IMR-90 (cell line): Measurements from ENCODE around the gene PLEKHH1. TPM values are rescaled to one million over a fixed set of nuclear protein-coding genes. Genes with fewer than 3 reads are reported as not detected.

Source experiments
- ATAC-seq: fragments of 200-7000 bp; cut with Tn5 transposase; 2 replicates; pipeline ENCODE4 v1.9.1; 2020; ENCODE audit warnings: low read depth, mild to moderate bottlenecking, moderate library complexity
- BruUV-seq: library from RNA; stranded (reverse); fragments of 400-500 nt; replicated peaks from 2 replicates; lab custom pipeline; 2021; lab: Mats Ljungman, UMichigan
- CTCF ChIA-PET: fragments of 300-600 bp; formaldehyde crosslinking; extraction: SDS; loops from one replicate; lab custom pipeline; 2021; ENCODE audit warnings: antibody characterized with exemption; lab: Yijun Ruan, JAX
- POLR2A ChIA-PET: fragments of 300-600 bp; sonication (Branson Sonifier 250); formaldehyde crosslinking; loops from one replicate; lab custom pipeline; 2022; ENCODE audit warnings: antibody characterized with exemption; ENCODE audit not compliant: unreplicated experiment; lab: Charles Lee
- DNase-seq: peaks from one replicate; pipeline ENCODE4 v3.0.0; 2013
- H2AFZ ChIP-seq: replicated peaks from 2 replicates; pipeline ENCODE3; 2013; ENCODE audit warnings: low read length, mild to moderate bottlenecking; ENCODE audit not compliant: poor library complexity
- H2AK5ac ChIP-seq: 2 replicates; pipeline ENCODE4 v1.6.1; 2013; ENCODE audit warnings: low read depth, low read length, inconsistent platforms
- H2AK9ac ChIP-seq: replicated peaks from 2 replicates; pipeline ENCODE3; 2013; ENCODE audit warnings: mild to moderate bottlenecking, low read depth, low read length, moderate library complexity; ENCODE audit not compliant: poor library complexity
- H2BK120ac ChIP-seq: 2 replicates; pipeline ENCODE4 v1.6.1; 2013; ENCODE audit warnings: low read depth, low read length, inconsistent platforms
- H2BK15ac ChIP-seq: 3 replicates; pipeline ENCODE4 v1.6.1; 2013; ENCODE audit warnings: low read depth, low read length, inconsistent platforms
- H2BK20ac ChIP-seq: 2 replicates; pipeline ENCODE4 v1.6.1; 2013; ENCODE audit warnings: low read depth, mild to moderate bottlenecking, inconsistent platforms, low read length, moderate library complexity
- H2BK5ac ChIP-seq: 2 replicates; pipeline ENCODE4 v1.6.1; 2013; ENCODE audit warnings: mild to moderate bottlenecking, low read depth, low read length, inconsistent platforms; ENCODE audit not compliant: poor library complexity, severe bottlenecking
- H3K14ac ChIP-seq: replicated peaks from 2 replicates; pipeline ENCODE4 v1.6.1; 2013; ENCODE audit warnings: low read depth, low read length, inconsistent platforms
- H3K18ac ChIP-seq: 2 replicates; pipeline ENCODE4 v1.6.1; 2013; ENCODE audit warnings: low read depth, low read length, control low read depth
- H3K23ac ChIP-seq: 2 replicates; pipeline ENCODE4 v1.6.1; 2013; ENCODE audit warnings: low read depth, low read length, inconsistent platforms
- H3K27ac ChIP-seq: 2 replicates; pipeline ENCODE4 v1.5.1; 2013; ENCODE audit warnings: mild to moderate bottlenecking, control low read depth, low read length; ENCODE audit not compliant: insufficient read depth
- H3K27me3 ChIP-seq: 2 replicates; pipeline ENCODE4 v1.6.1; 2013; ENCODE audit warnings: low read length; ENCODE audit not compliant: control insufficient read depth, insufficient read depth
- H3K36me3 ChIP-seq: 2 replicates; pipeline ENCODE4 v1.6.1; 2013; ENCODE audit warnings: low read length, mixed read lengths; ENCODE audit not compliant: control insufficient read depth, insufficient read depth
- H3K4ac ChIP-seq: 2 replicates; pipeline ENCODE4 v1.6.1; 2013; ENCODE audit warnings: low read depth, low read length, inconsistent platforms
- H3K4me1 ChIP-seq: 2 replicates; pipeline ENCODE4 v1.6.1; 2013; ENCODE audit warnings: low read length, mixed read lengths; ENCODE audit not compliant: control insufficient read depth, insufficient read depth
- H3K4me2 ChIP-seq: 2 replicates; pipeline ENCODE4 v1.6.1; 2013; ENCODE audit warnings: low read depth, mild to moderate bottlenecking, control low read depth, low read length, moderate library complexity
- H3K4me3 ChIP-seq: 2 replicates; pipeline ENCODE4 v1.5.1; 2013; ENCODE audit warnings: low read depth, mild to moderate bottlenecking, control low read depth, low read length, moderate library complexity; ENCODE audit not compliant: insufficient read depth
- H3K56ac ChIP-seq: 2 replicates; pipeline ENCODE4 v1.6.1; 2013; ENCODE audit warnings: low read length, inconsistent platforms; ENCODE audit not compliant: insufficient read depth; ENCODE audit errors: extremely low read depth
- H3K79me1 ChIP-seq, 2 experiments: 2 replicates each; pipeline ENCODE4 v1.6.1; 2013; ENCODE audit warnings: low read length in 2 of 2, inconsistent platforms in 1 of 2, low read depth in 1 of 2
- H3K9ac ChIP-seq: 2 replicates; pipeline ENCODE4 v1.6.1; 2013; ENCODE audit warnings: low read depth, low read length, control low read depth
- H3K9me1 ChIP-seq: 2 replicates; pipeline ENCODE4 v1.6.1; 2013; ENCODE audit warnings: low read length, inconsistent platforms; ENCODE audit not compliant: insufficient read depth
- H3K9me3 ChIP-seq: 2 replicates; pipeline ENCODE4 v1.6.1; 2013; ENCODE audit warnings: low read length; ENCODE audit not compliant: control insufficient read depth, insufficient read depth
- H4K20me1 ChIP-seq: 2 replicates; pipeline ENCODE4 v1.6.1; 2013; ENCODE audit warnings: low read length, inconsistent platforms; ENCODE audit not compliant: insufficient read depth
- H4K5ac ChIP-seq: 2 replicates; pipeline ENCODE4 v1.6.1; 2013; ENCODE audit warnings: mild to moderate bottlenecking, low read depth, low read length, control low read depth
- H4K8ac ChIP-seq, 2 experiments: 2 replicates each; pipeline ENCODE4 v1.6.1; 2013; ENCODE audit warnings: low read depth in 2 of 2, low read length in 2 of 2, control low read depth in 1 of 2, inconsistent platforms in 1 of 2
- H4K91ac ChIP-seq: 2 replicates; pipeline ENCODE4 v1.6.1; 2013; ENCODE audit warnings: low read depth, low read length, inconsistent platforms; ENCODE audit not compliant: insufficient read depth
- BHLHE40 ChIP-seq: fragments of 150-350 bp; IDR thresholded peaks from 2 replicates; pipeline ENCODE4 v1.6.1; 2016; ENCODE audit warnings: mild to moderate bottlenecking, low read depth, low read length
- CEBPB ChIP-seq: IDR thresholded peaks from 2 replicates; pipeline ENCODE4 v1.6.1; 2012; ENCODE audit warnings: low read depth, low read length, improper control_type of control experiment
- CHD1 ChIP-seq: IDR thresholded peaks from 2 replicates; pipeline ENCODE4 v1.6.1; 2012; ENCODE audit warnings: low read depth, low read length, improper control_type of control experiment
- FOS ChIP-seq: fragments of 150-350 bp; IDR thresholded peaks from 2 replicates; pipeline ENCODE4 v1.6.1; 2016; ENCODE audit warnings: low read depth, low read length
- MAFK ChIP-seq: IDR thresholded peaks from 2 replicates; pipeline ENCODE4 v1.6.1; 2012; ENCODE audit warnings: low read depth, low read length, improper control_type of control experiment
- MAZ ChIP-seq: IDR thresholded peaks from 2 replicates; pipeline ENCODE4 v1.6.1; 2012; ENCODE audit warnings: low read depth, mild to moderate bottlenecking, low read length, improper control_type of control experiment, moderate library complexity, borderline replicate concordance
- MXI1 ChIP-seq: IDR thresholded peaks from 2 replicates; pipeline ENCODE4 v1.6.1; 2012; ENCODE audit warnings: low read depth, mild to moderate bottlenecking, low read length, moderate library complexity, borderline replicate concordance
- NFE2L2 ChIP-seq: fragments of 150-350 bp; IDR thresholded peaks from 2 replicates; pipeline ENCODE4 v1.6.1; 2016; ENCODE audit warnings: low read depth, mild to moderate bottlenecking, low read length
- POLR2A ChIP-seq: IDR thresholded peaks from 2 replicates; pipeline ENCODE4 v1.6.1; 2012; ENCODE audit warnings: mild to moderate bottlenecking, low read depth, low read length
- RAD21 ChIP-seq: IDR thresholded peaks from 2 replicates; pipeline ENCODE4 v1.6.1; 2012; ENCODE audit warnings: low read length, improper control_type of control experiment
- RCOR1 ChIP-seq: IDR thresholded peaks from 2 replicates; pipeline ENCODE4 v1.6.1; 2012; ENCODE audit warnings: mild to moderate bottlenecking, low read length, improper control_type of control experiment; ENCODE audit not compliant: insufficient replicate concordance
- RFX5 ChIP-seq: IDR thresholded peaks from 2 replicates; pipeline ENCODE4 v1.8.0; 2012; ENCODE audit warnings: low read depth, mild to moderate bottlenecking, low read length, moderate library complexity
- SMC3 ChIP-seq: fragments of 150-350 bp; IDR thresholded peaks from 2 replicates; pipeline ENCODE4 v1.6.1; 2016; ENCODE audit warnings: low read depth, mild to moderate bottlenecking, antibody characterized with exemption, low read length, moderate library complexity
- WGBS, 2 experiments: methylation state at CpG; one replicate each; pipeline versions ENCODE4 v1.1.5 to v1.1.7; 2013; ENCODE audit warnings: missing lambda C conversion rate in 2 of 2; ENCODE audit not compliant: insufficient read length in 1 of 2; ENCODE audit errors: extremely low coverage in 2 of 2; 5-methylcytosine and 5-hydroxymethylcytosine counted together
- dilution Hi-C: fragments of 300-500 bp; cut with HindIII; formaldehyde crosslinking; loops from one replicate; pipeline ENCODE4 v1.14.3; 2018; ENCODE audit warnings: low sequenced_read_pairs; ENCODE audit not compliant: unreplicated experiment
- in situ Hi-C: fragments of 300-500 bp; cut with MboI; formaldehyde crosslinking; loops from 3 replicates; pipeline ENCODE4 v1.14.3; 2019; ENCODE audit warnings: low sequenced_read_pairs, inconsistent platforms, mixed read lengths
- intact Hi-C: fragments of 100-400 bp; cut with micrococcal nuclease; formaldehyde crosslinking; loops from 2 replicates; pipeline ENCODE4 v1.10.0; 2022
- polyA plus RNA-seq, 3 experiments: library from polyadenylated mRNA; depleted of rRNA; stranded (reverse); fragments of >200 nt; gene quantifications; 2 replicates each; pipeline ENCODE4 v1.2.3, GENCODE V29; 2012; ENCODE audit warnings: low replicate concordance in 1 of 3
- total RNA-seq: library from RNA; depleted of rRNA; stranded (reverse); fragments of >200 nt; gene quantifications from 2 replicates; pipeline ENCODE4 v1.2.3, GENCODE V29; 2012
- TF ChIP-seq, protein P1 (sequence below): fragments of 150-350 bp; IDR thresholded peaks from 2 replicates; pipeline ENCODE4 v1.6.1; 2016; ENCODE audit warnings: low read depth, mild to moderate bottlenecking, low read length, moderate library complexity, borderline replicate concordance
- TF ChIP-seq, protein P2 (sequence below): conservative IDR thresholded peaks from 2 replicates; pipeline ENCODE4 v1.5.1; 2012; ENCODE audit warnings: mild to moderate bottlenecking, low read depth, low read length, improper control_type of control experiment
- TF ChIP-seq, protein P3 (sequence below): fragments of 150-350 bp; IDR thresholded peaks from 2 replicates; pipeline ENCODE4 v1.6.1; 2017; ENCODE audit warnings: mild to moderate bottlenecking, antibody characterized with exemption, low read length, low read depth

The PLEKHH1 gene
- total and polyA plus RNA-seq, 2 of the 4 experiments (the other 2 are of a cell fraction) = under 0.01 to 0.34 TPM

DNA sequence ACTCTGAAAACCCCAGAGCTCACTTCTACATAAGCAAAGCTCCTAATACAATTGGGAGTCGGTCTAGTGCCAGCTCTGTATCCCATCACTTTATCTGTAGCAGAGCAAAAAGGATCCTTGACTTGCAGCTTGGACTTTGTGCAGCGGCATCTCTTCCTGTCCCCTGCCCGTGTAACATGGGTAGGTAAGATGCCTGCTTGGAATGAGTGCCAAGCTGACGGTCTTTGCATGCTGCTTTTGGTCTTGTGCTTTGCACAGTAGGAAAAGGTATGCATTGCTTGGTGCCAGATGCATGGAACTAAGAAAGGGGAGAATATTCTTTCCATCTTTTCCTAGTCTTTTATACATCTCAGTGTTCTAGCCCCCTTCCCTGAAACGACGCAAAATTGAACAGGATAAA is 6.9 kb upstream of the PLEKHH1 start:
- Histone ChIP-seq H2BK5ac (no peak overlapping the region), H2AK9ac (no peak overlapping the region), H3K9me1 (no peaks in the 10 kb centered on the region), H3K18ac (no peak overlapping the region), H3K9ac (no peak overlapping the region), H2AK5ac (no peak overlapping the region), H2BK120ac (no peak overlapping the region), H3K23ac (no peak overlapping the region), H3K4me1 (no peaks in the 10 kb centered on the region), H4K91ac (no peak overlapping the region), H2BK15ac (no peak overlapping the region), H3K27ac (no peak overlapping the region), H3K27me3 (peaks cover 50% of the 10 kb centered on the region), H3K79me1 (no peaks in the 10 kb centered on the region), H3K4me3 (no peak overlapping the region), H3K14ac (no peak overlapping the region), H4K5ac (no peak overlapping the region), H4K8ac (no peak overlapping the region), H3K9me3 (no peaks in the 10 kb centered on the region), H2BK20ac (no peak overlapping the region), H4K20me1 (no peaks in the 10 kb centered on the region), H3K4me2 (no peak overlapping the region), H3K4ac (no peak overlapping the region), H3K56ac (no peak overlapping the region), H2AFZ (no peak overlapping the region), H3K36me3 (no peaks in the 10 kb centered on the region)
- 80% methylated on average over 1 of the region's 6 CpGs; no CpG with 5 or more reads in 1 of the 2 experiments for WGBS, 2 experiments
- dilution Hi-C loops (no loop called here), intact Hi-C loops (loop anchor here (1.0 to 5.0 kb wide), 3 partner anchors 45 to 177 kb away; no protein-coding TSS in a partner anchor), in situ Hi-C loops (no loop called here)
- CTCF ChIA-PET = interaction anchor here (1.0 to 2.2 kb wide), 7 partner anchors 9 to 178 kb away, joined by 4 to 28 read pairs (median 6); no protein-coding TSS in a partner anchor
- POLR2A ChIA-PET = no interaction called here
- no peak for DNase-seq
- no peak for ATAC-seq
- TF ChIP-seq, protein P1, sequence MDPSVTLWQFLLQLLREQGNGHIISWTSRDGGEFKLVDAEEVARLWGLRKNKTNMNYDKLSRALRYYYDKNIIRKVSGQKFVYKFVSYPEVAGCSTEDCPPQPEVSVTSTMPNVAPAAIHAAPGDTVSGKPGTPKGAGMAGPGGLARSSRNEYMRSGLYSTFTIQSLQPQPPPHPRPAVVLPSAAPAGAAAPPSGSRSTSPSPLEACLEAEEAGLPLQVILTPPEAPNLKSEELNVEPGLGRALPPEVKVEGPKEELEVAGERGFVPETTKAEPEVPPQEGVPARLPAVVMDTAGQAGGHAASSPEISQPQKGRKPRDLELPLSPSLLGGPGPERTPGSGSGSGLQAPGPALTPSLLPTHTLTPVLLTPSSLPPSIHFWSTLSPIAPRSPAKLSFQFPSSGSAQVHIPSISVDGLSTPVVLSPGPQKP = no peak
- TF ChIP-seq RAD21 = no peak
- no peak for TF ChIP-seq CEBPB
- TF ChIP-seq BHLHE40 = no peak
- TF ChIP-seq SMC3 = no peak
- no peak for TF ChIP-seq RCOR1
- TF ChIP-seq MAFK = no peak
- no peak for TF ChIP-seq MAZ
- TF ChIP-seq MXI1 = no peak
- TF ChIP-seq, protein P2, sequence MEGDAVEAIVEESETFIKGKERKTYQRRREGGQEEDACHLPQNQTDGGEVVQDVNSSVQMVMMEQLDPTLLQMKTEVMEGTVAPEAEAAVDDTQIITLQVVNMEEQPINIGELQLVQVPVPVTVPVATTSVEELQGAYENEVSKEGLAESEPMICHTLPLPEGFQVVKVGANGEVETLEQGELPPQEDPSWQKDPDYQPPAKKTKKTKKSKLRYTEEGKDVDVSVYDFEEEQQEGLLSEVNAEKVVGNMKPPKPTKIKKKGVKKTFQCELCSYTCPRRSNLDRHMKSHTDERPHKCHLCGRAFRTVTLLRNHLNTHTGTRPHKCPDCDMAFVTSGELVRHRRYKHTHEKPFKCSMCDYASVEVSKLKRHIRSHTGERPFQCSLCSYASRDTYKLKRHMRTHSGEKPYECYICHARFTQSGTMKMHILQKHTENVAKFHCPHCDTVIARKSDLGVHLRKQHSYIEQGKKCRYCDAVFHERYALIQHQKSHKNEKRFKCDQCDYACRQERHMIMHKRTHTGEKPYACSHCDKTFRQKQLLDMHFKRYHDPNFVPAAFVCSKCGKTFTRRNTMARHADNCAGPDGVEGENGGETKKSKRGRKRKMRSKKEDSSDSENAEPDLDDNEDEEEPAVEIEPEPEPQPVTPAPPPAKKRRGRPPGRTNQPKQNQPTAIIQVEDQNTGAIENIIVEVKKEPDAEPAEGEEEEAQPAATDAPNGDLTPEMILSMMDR = no peak
- no peak for TF ChIP-seq POLR2A
- TF ChIP-seq CHD1 = no peak
- TF ChIP-seq NFE2L2 = no peak
- no peak for TF ChIP-seq RFX5
- TF ChIP-seq, protein P3, sequence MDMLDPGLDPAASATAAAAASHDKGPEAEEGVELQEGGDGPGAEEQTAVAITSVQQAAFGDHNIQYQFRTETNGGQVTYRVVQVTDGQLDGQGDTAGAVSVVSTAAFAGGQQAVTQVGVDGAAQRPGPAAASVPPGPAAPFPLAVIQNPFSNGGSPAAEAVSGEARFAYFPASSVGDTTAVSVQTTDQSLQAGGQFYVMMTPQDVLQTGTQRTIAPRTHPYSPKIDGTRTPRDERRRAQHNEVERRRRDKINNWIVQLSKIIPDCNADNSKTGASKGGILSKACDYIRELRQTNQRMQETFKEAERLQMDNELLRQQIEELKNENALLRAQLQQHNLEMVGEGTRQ = no peak
- no peak for TF ChIP-seq FOS
- no TSS peak for BruUV-seq
